B cell (primary cell): Measurements from ENCODE around the gene ATP1A4. TPM values are rescaled to one million over a fixed set of nuclear protein-coding genes. Genes with fewer than 3 reads are reported as not detected.

ENCODE experiments used
- ATAC-seq: fragments of 200-7000 bp; cut with Tn5 transposase; one replicate; pipeline ENCODE4 v1.10.0; 2021; ENCODE audit warnings: low read depth, mild to moderate bottlenecking, moderate number of reproducible peaks, moderate library complexity
- CTCF ChIA-PET: fragments of 350-600 bp; sonication (Branson Sonifier 250); formaldehyde crosslinking; loops from one replicate; lab custom pipeline; 2021; ENCODE audit warnings: antibody characterized with exemption, inconsistent platforms; lab: Charles Lee
- POLR2A ChIA-PET: fragments of 350-600 bp; sonication (Branson Sonifier 250); formaldehyde crosslinking; loops from one replicate; lab custom pipeline; 2021; ENCODE audit warnings: antibody characterized with exemption; lab: Charles Lee
- DNase-seq: peaks from one replicate; pipeline ENCODE4 v3.0.0; 2013
- H2AFZ ChIP-seq: 2 replicates; pipeline ENCODE4 v1.6.1; 2012; ENCODE audit warnings: mild to moderate bottlenecking, low read depth, low read length; ENCODE audit not compliant: insufficient read depth, poor library complexity, severe bottlenecking
- H3K27ac ChIP-seq, 2 donors: 1 replicate in 1 of 2; 2 replicates in 1 of 2; pipeline ENCODE4 v1.5.1; 2012 to 2013; ENCODE audit warnings: low read length in 2 of 2, mild to moderate bottlenecking in 2 of 2, moderate library complexity in 1 of 2
- H3K27me3 ChIP-seq, 4 experiments: fragments of 200-600 bp in 1 of 4; sonication (generic) in 1 of 4; replicated peaks in 1 of 4; 1 replicate in 2 of 4; 2 replicates in 2 of 4; pipeline versions ENCODE4 v1.6.1 to v1.7.0; 2013 to 2016; ENCODE audit warnings: low read length in 3 of 4, mild to moderate bottlenecking in 2 of 4, mixed read lengths in 1 of 4, moderate library complexity in 1 of 4; ENCODE audit not compliant: insufficient read depth in 4 of 4, control insufficient read depth in 3 of 4; ENCODE audit errors: control extremely low read depth in 1 of 4
- H3K36me3 ChIP-seq, 2 experiments: replicated peaks in 1 of 2; 1 replicate in 1 of 2; 2 replicates in 1 of 2; pipeline versions ENCODE4 v1.6.1 to v1.7.1; 2013; ENCODE audit warnings: low read length in 1 of 2; ENCODE audit not compliant: insufficient read depth in 2 of 2, control insufficient read depth in 1 of 2; ENCODE audit errors: control extremely low read depth in 1 of 2, extremely low read depth in 1 of 2
- H3K4me1 ChIP-seq, 2 donors: fragments of 200-600 bp in 1 of 2; sonication (generic) in 1 of 2; 1 replicate in 1 of 2; 2 replicates in 1 of 2; pipeline versions ENCODE4 v1.5.1 to v1.6.1; 2013 to 2017; ENCODE audit warnings: low read length in 2 of 2; ENCODE audit not compliant: control insufficient read depth in 2 of 2, insufficient read depth in 2 of 2
- H3K4me2 ChIP-seq: replicated peaks from 2 replicates; pipeline ENCODE3; 2012; ENCODE audit warnings: mild to moderate bottlenecking, low read depth, low read length; ENCODE audit not compliant: poor library complexity, severe bottlenecking
- H3K4me3 ChIP-seq, 5 experiments: fragments of 200-600 bp in 1 of 5; sonication (generic) in 1 of 5; 1 replicate in 3 of 5; 2 replicates in 2 of 5; pipeline versions ENCODE4 v1.5.1 to v1.7.0; 2011 to 2016; ENCODE audit warnings: low read length in 4 of 5, mild to moderate bottlenecking in 4 of 5, low read depth in 2 of 5, control low read depth in 1 of 5, moderate library complexity in 1 of 5; ENCODE audit not compliant: insufficient read depth in 1 of 5; ENCODE audit errors: control extremely low read depth in 1 of 5, extremely low read depth in 1 of 5
- H3K79me2 ChIP-seq: fragments of 200-600 bp; sonication (generic); one replicate; pipeline ENCODE4 v1.6.0; 2016; ENCODE audit warnings: low read length; ENCODE audit not compliant: control insufficient read depth, insufficient read depth
- H3K9ac ChIP-seq: fragments of 200-600 bp; sonication (generic); 2 replicates; pipeline ENCODE4 v1.6.1; 2017; ENCODE audit warnings: mild to moderate bottlenecking, low read length, moderate library complexity
- H3K9me3 ChIP-seq, 3 donors: one replicate each; pipeline versions ENCODE4 v1.6.1 to v1.7.1; 2013; ENCODE audit warnings: low read length in 2 of 3; ENCODE audit not compliant: control insufficient read depth in 2 of 3, insufficient read depth in 1 of 3; ENCODE audit errors: control extremely low read depth in 1 of 3
- H4K20me1 ChIP-seq: 2 replicates; pipeline ENCODE4 v1.6.0; 2012; ENCODE audit warnings: mild to moderate bottlenecking, low read length; ENCODE audit not compliant: insufficient read depth, control insufficient read depth, poor library complexity, severe bottlenecking
- H3K27ac Mint-ChIP-seq: one replicate; pipeline ENCODE4 v1.8.0; 2021; ENCODE audit warnings: mixed read lengths
- H3K27me3 Mint-ChIP-seq: one replicate; pipeline ENCODE4 v1.8.0; 2021; ENCODE audit warnings: mixed read lengths
- H3K4me1 Mint-ChIP-seq: one replicate; pipeline ENCODE4 v1.8.0; 2021; ENCODE audit warnings: mixed read lengths
- H3K4me3 Mint-ChIP-seq: one replicate; pipeline ENCODE4 v1.8.0; 2021; ENCODE audit warnings: mixed read lengths
- H3K9me3 Mint-ChIP-seq: one replicate; pipeline ENCODE4 v1.8.0; 2022; ENCODE audit warnings: mixed read lengths; ENCODE audit not compliant: insufficient read depth
- CTCF ChIP-seq: fragments of 200-600 bp; IDR thresholded peaks from one replicate; pipeline ENCODE4 v1.8.0; 2022; ENCODE audit warnings: antibody characterized with exemption, mild to moderate bottlenecking
- EZH2 ChIP-seq: IDR thresholded peaks from 2 replicates; pipeline ENCODE4 v1.6.1; 2012; ENCODE audit warnings: borderline replicate concordance, low read depth, mild to moderate bottlenecking, moderate library complexity, low read length; ENCODE audit not compliant: insufficient read depth, poor library complexity, severe bottlenecking
- WGBS: methylation state at CpG from one replicate; pipeline ENCODE4 v1.1.5; 2013; ENCODE audit warnings: missing lambda C conversion rate; ENCODE audit not compliant: insufficient coverage; 5-methylcytosine and 5-hydroxymethylcytosine counted together
- intact Hi-C: fragments of 100-400 bp; cut with micrococcal nuclease; formaldehyde crosslinking; loops from one replicate; pipeline ENCODE4 v1.10.0; 2022
- polyA plus RNA-seq: library from polyadenylated mRNA; depleted of rRNA; stranded (reverse); fragments of >200 nt; gene quantifications from 2 replicates; pipeline ENCODE4 v1.2.3, GENCODE V29; 2012
- total RNA-seq, 2 donors: library from RNA; stranded (reverse); fragments of 120-200 nt in 1 of 2; gene quantifications; 1 replicate in 1 of 2; 2 replicates in 1 of 2; pipeline versions ENCODE4 v1.2.3 to v1.2.4, GENCODE V29; 2013 to 2022

The ATP1A4 gene
- total and polyA plus RNA-seq, 2 donors (not counting 1 experiment from before 2014, with no cell fraction given), result 0.12 TPM; not detected in 1

- no peaks in the 10 kb centered on the region for H4K20me1 ChIP-seq
- ATAC-seq (no peak), DNase-seq (no peak)
- no peak overlapping the region for H3K9ac ChIP-seq
- no peak overlapping the region for H3K4me3 ChIP-seq
- no peaks in the 10 kb centered on the region for H3K79me2 ChIP-seq
- no peak overlapping the region for H2AFZ ChIP-seq
- Mint-ChIP-seq H3K4me1 (no peaks in the 10 kb centered on the region), H3K9me3 (no peaks in the 10 kb centered on the region), H3K27ac (no peak overlapping the region), H3K27me3 (peaks cover 18% of the 10 kb centered on the region), H3K4me3 (no peak overlapping the region)
- no peaks in the 10 kb centered on the region for H3K36me3 ChIP-seq
- intact Hi-C loops, result no loop called here
- no peak for TF ChIP-seq EZH2
- POLR2A ChIA-PET, result no interaction called here
- CTCF ChIA-PET, result interaction anchor here (1.3 kb wide), 1 partner anchor 26 kb away, joined by 3 read pairs; no protein-coding TSS in a partner anchor
- no peaks in the 10 kb centered on the region for H3K9me3 ChIP-seq
- no peak overlapping the region for H3K4me2 ChIP-seq
- no peaks in the 10 kb centered on the region for H3K27me3 ChIP-seq
- H3K4me1 ChIP-seq, result no peaks in the 10 kb centered on the region
- no peak overlapping the region for H3K27ac ChIP-seq
These were observed 2.2 kb upstream of the ATP1A4 start for GRCh38 chr1:160149233-160149632.

DNA sequence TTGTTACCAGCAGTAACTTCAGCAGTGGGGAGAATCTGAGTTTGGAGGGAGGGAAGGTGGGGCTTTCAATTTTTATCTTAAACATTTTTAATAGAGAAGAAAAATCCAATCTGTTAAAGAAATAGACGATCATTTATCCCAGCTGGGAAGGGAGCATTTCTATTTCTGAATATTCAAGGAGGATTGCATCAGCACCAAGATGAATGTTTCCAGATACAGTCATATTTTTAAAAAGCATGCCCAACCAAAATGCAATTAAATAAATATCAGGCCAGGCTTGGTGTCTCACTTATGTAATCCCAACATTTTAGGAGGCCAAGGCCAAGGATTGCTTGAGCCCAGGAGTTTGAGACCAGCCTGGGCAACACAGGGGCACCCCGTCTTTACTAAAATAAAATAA is 1.7 kb upstream of the ATP1A4 start:
- Mint-ChIP-seq H3K9me3 (no peaks in the 10 kb centered on the region), H3K27me3 (peaks cover 13% of the 10 kb centered on the region), H3K27ac (no peak overlapping the region), H3K4me3 (no peak overlapping the region), H3K4me1 (no peaks in the 10 kb centered on the region)
- Histone ChIP-seq H2AFZ (no peak overlapping the region), H3K4me2 (no peak overlapping the region), H3K4me1 (no peaks in the 10 kb centered on the region), H4K20me1 (no peaks in the 10 kb centered on the region), H3K27me3 (no peaks in the 10 kb centered on the region), H3K27ac (no peak overlapping the region), H3K79me2 (no peaks in the 10 kb centered on the region), H3K9ac (no peak overlapping the region), H3K36me3 (no peaks in the 10 kb centered on the region), H3K4me3 (no peak overlapping the region), H3K9me3 (no peaks in the 10 kb centered on the region)
- ATAC-seq (no peak), DNase-seq (no peak)
- intact Hi-C loops, result no loop called here
- ChIA-PET POLR2A (no interaction called here), CTCF (interaction anchor here (1.3 kb wide), 1 partner anchor 26 kb away, joined by 3 read pairs; no protein-coding TSS in a partner anchor)
- TF ChIP-seq CTCF (no peak), EZH2 (no peak)
- 100% methylated on average over 1 of the region's 2 CpGs for WGBS
